HCT116 (cell line): ENCODE data around the gene ZNF264. TPM values are rescaled to one million over a fixed set of nuclear protein-coding genes. Genes with fewer than 3 reads are reported as not detected.

Experiments used
- ATAC-seq: fragments of 200-7000 bp; cut with Tn5 transposase; 2 replicates; pipeline ENCODE4 v1.9.1; 2020; ENCODE audit warnings: mild to moderate bottlenecking, moderate library complexity
- BruUV-seq: library from RNA; stranded (reverse); fragments of 400-500 nt; replicated peaks from 2 replicates; lab custom pipeline; 2021; lab: Mats Ljungman, UMichigan
- CTCF ChIA-PET: fragments of 300-600 bp; sonication (Branson Sonifier 250); formaldehyde crosslinking; loops from one replicate; lab custom pipeline; 2021; ENCODE audit warnings: antibody characterized with exemption; lab: Charles Lee
- POLR2A ChIA-PET: fragments of 300-600, 350-600 bp; sonication (Branson Sonifier 250); formaldehyde crosslinking; loops from one replicate; lab custom pipeline; 2021; ENCODE audit warnings: antibody characterized with exemption; lab: Charles Lee
- RAD21 ChIA-PET, 2 experiments: fragments of 300-600 bp; sonication (Branson Sonifier 250); formaldehyde crosslinking; loops; one replicate each; lab custom pipeline; 2023; ENCODE audit warnings: low total read pairs in 2 of 2; ENCODE audit not compliant: uncharacterized antibody in 2 of 2, unreplicated experiment in 2 of 2, low non-redundant PET in 1 of 2; lab: Charles Lee
- DNase-seq: peaks from one replicate; pipeline ENCODE4 v3.0.0-alpha.2; 2010; ENCODE audit warnings: low read depth, low spot score
- H2AFZ ChIP-seq: fragments of 200-600 bp; shearing (Covaris generic), sonication (generic); 2 replicates; pipeline ENCODE4 v1.6.1; 2017; ENCODE audit warnings: low read depth, mixed run types, mixed read lengths, antibody characterized with exemption, low read length; ENCODE audit not compliant: poor library complexity, severe bottlenecking
- H3K27ac ChIP-seq: 2 replicates; pipeline ENCODE4 v1.5.1; 2012; ENCODE audit warnings: low read depth, low read length
- H3K27me3 ChIP-seq: fragments of 200-600 bp; sonication (generic); 2 replicates; pipeline ENCODE4 v1.6.1; 2016; ENCODE audit warnings: mixed run types, low read length, mixed read lengths; ENCODE audit not compliant: insufficient read depth
- H3K36me3 ChIP-seq, 2 experiments: fragments of 200-500 bp in 1 of 2; fragments of 200-600 bp in 1 of 2; sonication (Bioruptor generic) in 1 of 2; sonication (generic) in 1 of 2; 2 replicates each; pipeline versions ENCODE4 v1.5.1 to v1.6.1; 2014 to 2016; ENCODE audit warnings: low read length in 2 of 2, inconsistent platforms in 1 of 2, mixed read lengths in 1 of 2, mixed run types in 1 of 2; ENCODE audit not compliant: insufficient read depth in 2 of 2, control insufficient read depth in 1 of 2
- H3K4me1 ChIP-seq, 2 experiments: fragments of 200-600 bp in 1 of 2; sonication (generic) in 1 of 2; 2 replicates each; pipeline versions ENCODE4 v1.5.1 to v1.6.1; 2012 to 2017; ENCODE audit warnings: low read length in 2 of 2, inconsistent platforms in 1 of 2, mild to moderate bottlenecking in 1 of 2, mixed read lengths in 1 of 2, mixed run types in 1 of 2, moderate library complexity in 1 of 2; ENCODE audit not compliant: insufficient read depth in 2 of 2, control insufficient read depth in 1 of 2
- H3K4me2 ChIP-seq: fragments of 200-600 bp; sonication (generic); 2 replicates; pipeline ENCODE4 v1.6.1; 2017; ENCODE audit warnings: mixed run types, low read length, mixed read lengths
- H3K4me3 ChIP-seq, 2 experiments: fragments of 200-600 bp in 1 of 2; sonication (generic) in 1 of 2; replicated peaks in 1 of 2; 2 replicates each; pipeline ENCODE4 v1.5.1; 2011 to 2016; ENCODE audit warnings: low read length in 2 of 2, control low read depth in 1 of 2, low read depth in 1 of 2, mild to moderate bottlenecking in 1 of 2, mixed read lengths in 1 of 2, mixed run types in 1 of 2
- H3K79me2 ChIP-seq: fragments of 200-600 bp; sonication (generic); 2 replicates; pipeline ENCODE4 v1.6.1; 2017; ENCODE audit warnings: mild to moderate bottlenecking, mixed run types, low read length, moderate library complexity, mixed read lengths; ENCODE audit not compliant: insufficient read depth
- H3K9ac ChIP-seq: fragments of 200-600 bp; sonication (generic); 2 replicates; pipeline ENCODE4 v1.6.1; 2016; ENCODE audit warnings: low read length, mixed read lengths
- H3K9me2 ChIP-seq: fragments of 200-600 bp; sonication (generic), shearing (Covaris generic); 2 replicates; pipeline ENCODE4 v1.6.1; 2017; ENCODE audit warnings: mixed run types, mild to moderate bottlenecking, moderate library complexity; ENCODE audit not compliant: insufficient read depth
- H3K9me3 ChIP-seq, 2 experiments: fragments of 200-500 bp in 1 of 2; fragments of 200-600 bp in 1 of 2; sonication (Bioruptor generic) in 1 of 2; sonication (generic) in 1 of 2; 2 replicates each; pipeline ENCODE4 v1.6.1; 2014 to 2017; ENCODE audit warnings: low read length in 2 of 2, mixed read lengths in 2 of 2, inconsistent platforms in 1 of 2, low read depth in 1 of 2, mild to moderate bottlenecking in 1 of 2, mixed run types in 1 of 2, moderate library complexity in 1 of 2; ENCODE audit not compliant: control insufficient read depth in 1 of 2, insufficient read depth in 1 of 2
- H4K20me1 ChIP-seq: fragments of 200-600 bp; sonication (generic), shearing (Covaris generic); 2 replicates; pipeline ENCODE4 v1.6.1; 2017; ENCODE audit warnings: mixed run types, mild to moderate bottlenecking, moderate library complexity; ENCODE audit not compliant: insufficient read depth
- CBX3 ChIP-seq: IDR thresholded peaks from 2 replicates; pipeline ENCODE4 v1.6.1; 2012; ENCODE audit warnings: low read depth
- CEBPB ChIP-seq: IDR thresholded peaks from 2 replicates; pipeline ENCODE4 v1.6.1; 2012; ENCODE audit warnings: low read depth
- EGR1 ChIP-seq: IDR thresholded peaks from 2 replicates; pipeline ENCODE4 v1.6.1; 2012; ENCODE audit warnings: low read depth
- ELF1 ChIP-seq: IDR thresholded peaks from 2 replicates; pipeline ENCODE4 v1.6.1; 2012; ENCODE audit warnings: low read depth, borderline replicate concordance
- EZH2phosphoT487 ChIP-seq: fragments of 200-600 bp; IDR thresholded peaks from 2 replicates; pipeline ENCODE4 v1.6.1; 2018; ENCODE audit warnings: antibody characterized with exemption, borderline replicate concordance
- FOSL1 ChIP-seq: IDR thresholded peaks from 2 replicates; pipeline ENCODE4 v1.6.1; 2012; ENCODE audit warnings: low read depth
- JUND ChIP-seq: IDR thresholded peaks from 2 replicates; pipeline ENCODE4 v1.6.1; 2012
- POLR2A ChIP-seq: IDR thresholded peaks from 2 replicates; pipeline ENCODE4 v1.7.0; 2011; ENCODE audit warnings: borderline replicate concordance; ENCODE audit not compliant: insufficient read depth, insufficient read length; ENCODE audit errors: extremely low read depth
- SP1 ChIP-seq: IDR thresholded peaks from 2 replicates; pipeline ENCODE4 v1.6.1; 2012; ENCODE audit warnings: low read depth
- SRF ChIP-seq: IDR thresholded peaks from 2 replicates; pipeline ENCODE4 v1.6.1; 2012; ENCODE audit warnings: low read depth
- YY1 ChIP-seq: IDR thresholded peaks from 2 replicates; pipeline ENCODE4 v1.6.1; 2011; ENCODE audit warnings: low read length, low read depth, moderate library complexity, mild to moderate bottlenecking; ENCODE audit not compliant: insufficient replicate concordance; ENCODE audit errors: extremely low read depth
- intact Hi-C: fragments of 100-400 bp; cut with micrococcal nuclease; formaldehyde crosslinking; loops from 2 replicates; pipeline ENCODE4 v1.10.0; 2022
- total RNA-seq: library from RNA; stranded (reverse); gene quantifications from one replicate; pipeline ENCODE4 v1.2.1, GENCODE V29; 2021; ENCODE audit not compliant: unreplicated experiment
- TF ChIP-seq, protein P1 (sequence below), 3 experiments: fragments of 200-600 bp in 1 of 3; sonication (generic) in 1 of 3; IDR thresholded peaks in 2 of 3; conservative IDR thresholded peaks in 1 of 3; 2 replicates each; pipeline ENCODE4 v1.5.1; 2012 to 2017; ENCODE audit warnings: low read depth in 2 of 3, low read length in 2 of 3, antibody characterized with exemption in 1 of 3, borderline replicate concordance in 1 of 3, control low read depth in 1 of 3, mild to moderate bottlenecking in 1 of 3, mixed read lengths in 1 of 3, mixed run types in 1 of 3, moderate library complexity in 1 of 3; ENCODE audit not compliant: insufficient read depth in 1 of 3
- TF ChIP-seq, protein P2 (sequence below): IDR thresholded peaks from 2 replicates; pipeline ENCODE4 v1.6.1; 2012
- TF ChIP-seq, protein P3 (sequence below): IDR thresholded peaks from 2 replicates; pipeline ENCODE4 v1.6.1; 2012

ZNF264 gene
- total RNA-seq, 1 experiment from 2014 or later = 30.3 TPM

DNA sequence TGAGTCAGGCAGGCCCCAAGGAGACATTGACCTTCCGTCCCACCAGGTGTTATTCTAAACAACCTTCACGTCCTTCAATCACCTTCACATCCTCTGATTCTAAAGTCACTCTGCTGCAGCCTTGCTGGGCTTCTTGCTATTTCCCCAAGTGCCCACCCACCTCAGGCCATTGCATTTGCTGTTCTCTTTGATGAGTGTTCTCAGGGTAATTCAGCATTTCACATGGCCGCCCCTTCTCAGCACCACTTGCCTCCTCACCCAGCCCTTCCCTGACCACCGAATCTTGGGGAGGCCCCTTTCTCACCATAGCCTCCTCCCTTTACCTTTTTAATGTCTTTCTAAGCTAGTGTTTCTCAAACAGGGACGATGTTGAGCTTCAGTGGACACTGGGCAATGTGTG, 53.8 kb downstream of the ZNF264 start:
- RAD21 ChIA-PET = no interaction called here

More for the DNA sequence above, 53.8 kb downstream of the ZNF264 start:
- Histone ChIP-seq H3K9ac (no peak overlapping the region), H3K4me3 (no peak overlapping the region), H3K9me2 (no peaks in the 10 kb centered on the region), H3K27me3 (no peaks in the 10 kb centered on the region), H3K4me2 (no peak overlapping the region), H3K79me2 (peaks cover 39% of the 10 kb centered on the region), H2AFZ (no peak overlapping the region), H3K4me1 (peaks cover 3 to 14% of the 10 kb centered on the region in 2 experiments; a peak in 3 of 4 replicates), H3K9me3 (no peaks in the 10 kb centered on the region), H3K27ac (no peak overlapping the region), H3K36me3 (peaks cover 4 to 16% of the 10 kb centered on the region in 2 experiments; a peak in 3 of 4 replicates), H4K20me1 (no peaks in the 10 kb centered on the region)
- CTCF ChIA-PET = no interaction called here
- POLR2A ChIA-PET = no interaction called here
- no TSS peak for BruUV-seq
- ATAC-seq = no peak
- no peak for DNase-seq
- intact Hi-C loops = no loop called here
- TF ChIP-seq, protein P1, sequence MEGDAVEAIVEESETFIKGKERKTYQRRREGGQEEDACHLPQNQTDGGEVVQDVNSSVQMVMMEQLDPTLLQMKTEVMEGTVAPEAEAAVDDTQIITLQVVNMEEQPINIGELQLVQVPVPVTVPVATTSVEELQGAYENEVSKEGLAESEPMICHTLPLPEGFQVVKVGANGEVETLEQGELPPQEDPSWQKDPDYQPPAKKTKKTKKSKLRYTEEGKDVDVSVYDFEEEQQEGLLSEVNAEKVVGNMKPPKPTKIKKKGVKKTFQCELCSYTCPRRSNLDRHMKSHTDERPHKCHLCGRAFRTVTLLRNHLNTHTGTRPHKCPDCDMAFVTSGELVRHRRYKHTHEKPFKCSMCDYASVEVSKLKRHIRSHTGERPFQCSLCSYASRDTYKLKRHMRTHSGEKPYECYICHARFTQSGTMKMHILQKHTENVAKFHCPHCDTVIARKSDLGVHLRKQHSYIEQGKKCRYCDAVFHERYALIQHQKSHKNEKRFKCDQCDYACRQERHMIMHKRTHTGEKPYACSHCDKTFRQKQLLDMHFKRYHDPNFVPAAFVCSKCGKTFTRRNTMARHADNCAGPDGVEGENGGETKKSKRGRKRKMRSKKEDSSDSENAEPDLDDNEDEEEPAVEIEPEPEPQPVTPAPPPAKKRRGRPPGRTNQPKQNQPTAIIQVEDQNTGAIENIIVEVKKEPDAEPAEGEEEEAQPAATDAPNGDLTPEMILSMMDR (IDR thresholded peaks at IDR 0.05 in 2 of 3, conservative IDR thresholded peaks at IDR 0.05 in 1 of 3; ENCODE audit: borderline replicate concordance in 1 of 3, insufficient read depth in 1 of 3, low read depth in 2 of 3, low read length in 2 of 3) = no peak
- TF ChIP-seq SP1 (no peak), CEBPB (no peak), EGR1 (no peak), ELF1 (no peak), EZH2phosphoT487 (no peak), CBX3 (no peak), FOSL1 (no peak), YY1 (no peak), SRF (no peak), POLR2A (no peak), JUND (no peak)
- TF ChIP-seq, protein P2, sequence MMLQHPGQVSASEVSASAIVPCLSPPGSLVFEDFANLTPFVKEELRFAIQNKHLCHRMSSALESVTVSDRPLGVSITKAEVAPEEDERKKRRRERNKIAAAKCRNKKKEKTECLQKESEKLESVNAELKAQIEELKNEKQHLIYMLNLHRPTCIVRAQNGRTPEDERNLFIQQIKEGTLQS = no peak
- TF ChIP-seq, protein P3, sequence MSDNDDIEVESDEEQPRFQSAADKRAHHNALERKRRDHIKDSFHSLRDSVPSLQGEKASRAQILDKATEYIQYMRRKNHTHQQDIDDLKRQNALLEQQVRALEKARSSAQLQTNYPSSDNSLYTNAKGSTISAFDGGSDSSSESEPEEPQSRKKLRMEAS = no peak
